Esophagus muscularis mucosa (tissue), 4 donors: Measurements from ENCODE around the gene NCR1. TPM values are rescaled to one million over a fixed set of nuclear protein-coding genes. Genes with fewer than 3 reads are reported as not detected.
"Not testable (repeated sequence)": the region's sequence is repeated elsewhere in the genome, so short reads cannot be mapped to it uniquely, and the experiment has no call there.

Experiments used
- DNase-seq: peaks from one replicate; pipeline ENCODE4 v3.0.0-alpha.2; 2017; ENCODE audit errors: extremely low spot score
- H3K27ac ChIP-seq, 4 donors: fragments of 200-600 bp; sonication (generic); replicated peaks in 1 of 4; 1 replicate in 3 of 4; 2 replicates in 1 of 4; pipeline ENCODE4 v1.5.1; 2016 to 2019; ENCODE audit warnings: mild to moderate bottlenecking in 1 of 4
- H3K27me3 ChIP-seq, 4 donors: fragments of 200-600 bp; sonication (generic); one replicate each; pipeline versions ENCODE4 v1.5.1 to v1.6.0; 2016 to 2019
- H3K36me3 ChIP-seq, 4 donors: fragments of 200-600 bp; sonication (generic); one replicate each; pipeline ENCODE4 v1.5.1; 2016 to 2019
- H3K4me1 ChIP-seq, 4 donors: fragments of 200-600 bp; sonication (generic); one replicate each; pipeline ENCODE4 v1.5.1; 2016 to 2019
- H3K4me3 ChIP-seq, 4 donors: fragments of 200-600 bp; sonication (generic); 1 replicate in 2 of 4; 2 replicates in 2 of 4; pipeline ENCODE4 v1.5.1; 2016 to 2019; ENCODE audit warnings: mild to moderate bottlenecking in 4 of 4, moderate library complexity in 1 of 4
- H3K9me3 ChIP-seq, 4 donors: fragments of 200-600 bp; sonication (generic); 1 replicate in 3 of 4; 2 replicates in 1 of 4; pipeline ENCODE4 v1.5.1; 2016 to 2019
- CTCF ChIP-seq, 3 experiments: fragments of 200-600 bp in 2 of 3; fragments of 450-650 bp in 1 of 3; sonication (generic) in 2 of 3; IDR thresholded peaks; one replicate each; pipeline ENCODE4 v1.5.1; 2017 to 2019; ENCODE audit warnings: antibody characterized with exemption in 3 of 3, mild to moderate bottlenecking in 2 of 3, moderate library complexity in 1 of 3
- EP300 ChIP-seq: sonication (generic); formaldehyde crosslinking; IDR thresholded peaks from one replicate; pipeline ENCODE4 v1.6.1; 2017; ENCODE audit warnings: antibody characterized with exemption
- POLR2A ChIP-seq: fragments of 450-650 bp; IDR thresholded peaks from one replicate; pipeline ENCODE4 v1.6.1; 2017; ENCODE audit warnings: antibody characterized with exemption, moderate library complexity, mild to moderate bottlenecking, low read depth
- POLR2AphosphoS5 ChIP-seq, 2 donors: sonication (generic); formaldehyde crosslinking; IDR thresholded peaks; one replicate each; pipeline ENCODE4 v1.6.1; 2017; ENCODE audit warnings: antibody characterized with exemption in 2 of 2
- WGBS: methylation state at CpG from one replicate; pipeline ENCODE4 v1.1.5; 2018; 5-methylcytosine and 5-hydroxymethylcytosine counted together
- intact Hi-C: fragments of 100-400 bp; cut with DNase I; formaldehyde crosslinking; loops from one replicate; pipeline ENCODE4 v1.15.1; 2023
- total RNA-seq, 4 donors: library from RNA; depleted of rRNA; stranded (reverse); fragments of >200 nt; gene quantifications; one replicate each; pipeline versions ENCODE4 v1.1.0 to v1.2.1, GENCODE V29; 2016

NCR1 gene
- total RNA-seq, 4 donors from 2014 or later: 0.33 TPM; not detected in 3

- TF ChIP-seq EP300: no peak
- Histone ChIP-seq H3K9me3 (no peaks in the 10 kb centered on the region), H3K27me3 (peaks cover 0 to 54% (median 0%) of the 10 kb centered on the region in 4 donors), H3K4me1 (no peaks in the 10 kb centered on the region), H3K27ac (no peak overlapping the region), H3K4me3 (no peak overlapping the region), H3K36me3 (no peaks in the 10 kb centered on the region)
- 89% methylated on average over 10 of the region's 10 CpGs for WGBS
- intact Hi-C loops: no loop called here
- DNase-seq: no peak
These were observed 17.7 kb upstream of the NCR1 start for GRCh38 chr19:54888239-54888638.

GRCh38 chr19:54889566-54889965 is 16.4 kb upstream of the NCR1 start:
- no peak for DNase-seq

GRCh38 chr19:54893406-54893805 is 12.5 kb upstream of the NCR1 start:
- intact Hi-C loops: no loop called here
- Histone ChIP-seq H3K4me1 (no peaks in the 10 kb centered on the region), H3K27me3 (peaks cover 0 to 30% (median 0%) of the 10 kb centered on the region in 4 donors), H3K4me3 (no peak overlapping the region), H3K27ac (no peak overlapping the region), H3K9me3 (no peaks in the 10 kb centered on the region), H3K36me3 (no peaks in the 10 kb centered on the region)
- no peak for DNase-seq
- TF ChIP-seq POLR2A (no peak), POLR2AphosphoS5 (IDR thresholded peaks at IDR 0.05) (no peak), CTCF (IDR thresholded peaks at IDR 0.05) (no peak), EP300 (no peak)
- whole genome bisulfite sequencing: 26% methylated on average over 7 of the region's 7 CpGs

More at GRCh38 chr19:54889566-54889965, 16.4 kb upstream of the NCR1 start:
- no peak overlapping the region for H3K4me3 ChIP-seq
- no peaks in the 10 kb centered on the region for H3K36me3 ChIP-seq
- TF ChIP-seq POLR2AphosphoS5 (IDR thresholded peaks at IDR 0.05): no peak
- no peak for TF ChIP-seq POLR2A
- TF ChIP-seq CTCF (IDR thresholded peaks at IDR 0.05): no peak
- TF ChIP-seq EP300: no peak
- no peaks in the 10 kb centered on the region for H3K9me3 ChIP-seq
- no peaks in the 10 kb centered on the region for H3K4me1 ChIP-seq
- intact Hi-C loops: no loop called here
- 70% methylated on average over 11 of the region's 11 CpGs for WGBS
- H3K27me3 ChIP-seq: peaks cover 0 to 52% (median 0%) of the 10 kb centered on the region in 4 donors
- H3K27ac ChIP-seq: no peak overlapping the region

GRCh38 chr19:54894106-54894505 is 11.8 kb upstream of the NCR1 start:
- H3K27ac ChIP-seq, DNase-seq, intact Hi-C loops, H3K4me1 ChIP-seq, H3K4me3 ChIP-seq, H3K36me3 ChIP-seq, H3K9me3 ChIP-seq: not testable (repeated sequence)
- 88% methylated on average over 16 of the region's 16 CpGs for WGBS
- H3K27me3 ChIP-seq: peaks cover 0 to 30% (median 0%) of the 10 kb centered on the region in 4 donors

DNA sequence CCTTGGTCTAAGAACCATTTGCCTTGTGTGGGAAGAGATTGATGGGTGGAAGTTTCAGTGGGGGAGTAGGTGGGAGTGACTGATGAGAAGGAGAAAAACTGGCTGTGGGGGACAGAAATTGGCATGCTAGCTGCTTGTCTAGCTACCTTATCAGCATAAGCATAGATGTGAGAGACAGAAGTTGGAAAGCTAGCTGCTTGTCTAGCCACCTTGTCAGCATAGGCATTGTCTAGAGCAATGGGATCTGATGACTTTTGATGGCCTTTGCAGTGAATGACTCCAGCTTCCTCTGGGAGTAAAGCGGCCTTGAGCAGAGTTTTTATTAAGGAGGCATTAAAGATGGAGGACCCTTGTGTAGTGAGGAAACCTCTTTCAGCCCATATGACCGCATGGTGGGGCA is 9.9 kb upstream of the NCR1 start:
- WGBS: 87% methylated on average over 2 of the region's 2 CpGs
- Histone ChIP-seq H3K4me1 (no peaks in the 10 kb centered on the region), H3K27me3 (peaks cover 0 to 37% (median 0%) of the 10 kb centered on the region in 4 donors), H3K9me3 (no peaks in the 10 kb centered on the region), H3K36me3 (no peaks in the 10 kb centered on the region), H3K27ac (no peak overlapping the region), H3K4me3 (no peak overlapping the region)
- DNase-seq: no peak
- TF ChIP-seq CTCF (IDR thresholded peaks at IDR 0.05): no peak
- intact Hi-C loops: no loop called here

- DNase-seq, H3K27ac ChIP-seq, intact Hi-C loops, H3K9me3 ChIP-seq, H3K36me3 ChIP-seq, H3K4me3 ChIP-seq, H3K4me1 ChIP-seq: not testable (repeated sequence)
- H3K27me3 ChIP-seq: peaks cover 0 to 21% (median 0%) of the 10 kb centered on the region in 4 donors
- 64% methylated on average over 7 of the region's 7 CpGs for WGBS
These were observed 7.3 kb upstream of the NCR1 start for GRCh38 chr19:54898685-54899084.

GRCh38 chr19:54899646-54900045 is 6.3 kb upstream of the NCR1 start:
- H3K9me3 ChIP-seq, H3K27ac ChIP-seq, DNase-seq, H3K4me3 ChIP-seq, H3K36me3 ChIP-seq, intact Hi-C loops, H3K4me1 ChIP-seq: not testable (repeated sequence)
- 75% methylated on average over 9 of the region's 9 CpGs for WGBS
- H3K27me3 ChIP-seq: peaks cover 0 to 15% (median 0%) of the 10 kb centered on the region in 4 donors

DNA sequence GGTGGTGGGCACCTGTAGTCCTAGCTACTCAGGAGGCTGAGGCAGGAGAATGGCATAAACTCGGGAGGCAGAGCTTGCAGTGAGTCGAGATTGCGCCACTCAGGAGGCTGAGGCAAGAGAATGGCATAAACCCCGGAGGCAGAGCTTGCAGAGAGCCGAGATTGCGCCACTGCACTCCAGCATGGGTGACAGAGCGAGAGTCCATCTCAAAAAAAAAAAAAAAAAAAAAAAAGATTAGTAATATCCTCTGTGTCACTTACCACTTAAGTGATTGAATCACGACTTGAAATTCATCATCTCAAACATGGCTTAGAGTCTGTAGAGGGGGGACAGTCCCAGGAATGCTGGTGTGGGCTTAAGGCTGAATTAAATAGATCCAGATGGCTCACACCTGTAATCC is 4.8 kb upstream of the NCR1 start:
- intact Hi-C loops, H3K4me1 ChIP-seq, H3K36me3 ChIP-seq, H3K27ac ChIP-seq, H3K9me3 ChIP-seq, DNase-seq, H3K4me3 ChIP-seq: not testable (repeated sequence)
- peaks cover 0 to 27% (median 0%) of the 10 kb centered on the region in 4 donors for H3K27me3 ChIP-seq
- WGBS: 66% methylated on average over 8 of the region's 8 CpGs
